Sigmoid colon (tissue), 4 donors: ENCODE results near the gene TCERG1L.

Experiments used
- CTCF ChIP-seq, 4 experiments: fragments of 450-650 bp in 3 of 4; fragments of 200-600 bp in 1 of 4; IDR thresholded peaks; one replicate each; pipeline ENCODE4 v1.5.1; 2016 to 2019; ENCODE audit warnings: antibody characterized with exemption in 4 of 4, mild to moderate bottlenecking in 3 of 4, moderate library complexity in 2 of 4
- POLR2AphosphoS5 ChIP-seq, 4 donors: sonication (generic); formaldehyde crosslinking; IDR thresholded peaks; one replicate each; pipeline ENCODE4 v1.6.1; 2017; ENCODE audit warnings: antibody characterized with exemption in 4 of 4

GRCh38 chr10:131095313-131095580, 216.3 kb downstream of the TCERG1L start:
- TF ChIP-seq CTCF (IDR thresholded peaks at IDR 0.05) = no peak
- no peak for TF ChIP-seq POLR2AphosphoS5 (IDR thresholded peaks at IDR 0.05)
